HG03064 (cell line): ENCODE data around the gene FOXN3.

Experiments used
- ATAC-seq: cut with Tn5 transposase; IDR thresholded peaks from one replicate; pipeline ENCODE4 v1.9.1; 2021; ENCODE audit warnings: low read depth; ENCODE audit not compliant: unreplicated experiment

FOXN3 gene

DNA sequence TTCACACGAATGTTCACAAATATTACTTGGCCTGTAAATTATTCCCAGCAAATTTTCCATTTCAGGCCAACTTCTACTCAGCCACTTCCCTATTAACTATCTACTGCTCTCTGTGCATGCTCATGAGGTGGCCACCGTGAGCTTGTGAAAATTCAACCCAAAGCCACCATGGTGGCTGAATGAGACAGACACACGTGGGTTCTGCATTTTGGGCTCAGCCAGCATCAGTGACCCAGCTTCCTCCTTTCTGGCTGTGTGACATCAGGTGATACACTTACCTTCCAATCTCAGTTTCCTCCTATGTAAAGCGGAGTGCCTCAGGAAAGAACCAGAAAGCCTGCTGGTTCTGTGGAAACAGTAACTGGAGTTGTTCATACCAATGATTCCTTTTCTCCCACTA lies 175.8 kb downstream of the FOXN3 start:
- no peak for ATAC-seq

DNA sequence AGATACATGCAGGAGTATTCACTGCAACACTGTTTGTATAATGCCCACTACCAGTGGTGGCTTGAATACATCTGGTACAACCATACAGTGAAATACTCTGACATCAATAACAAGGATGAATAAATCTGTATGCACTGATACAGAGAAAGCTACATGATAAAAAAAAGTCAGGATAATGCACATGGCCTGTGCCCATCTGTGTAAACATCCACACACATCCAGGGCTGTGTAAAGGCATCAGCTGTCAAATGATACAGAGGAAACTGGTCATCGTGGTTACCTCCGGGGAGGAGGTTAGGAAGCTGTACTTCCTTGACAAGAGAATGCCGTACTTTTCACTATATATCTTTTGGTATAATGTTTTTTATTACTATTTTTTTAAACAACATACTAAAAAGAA lies 176.6 kb downstream of the FOXN3 start:
- no peak for ATAC-seq

DNA sequence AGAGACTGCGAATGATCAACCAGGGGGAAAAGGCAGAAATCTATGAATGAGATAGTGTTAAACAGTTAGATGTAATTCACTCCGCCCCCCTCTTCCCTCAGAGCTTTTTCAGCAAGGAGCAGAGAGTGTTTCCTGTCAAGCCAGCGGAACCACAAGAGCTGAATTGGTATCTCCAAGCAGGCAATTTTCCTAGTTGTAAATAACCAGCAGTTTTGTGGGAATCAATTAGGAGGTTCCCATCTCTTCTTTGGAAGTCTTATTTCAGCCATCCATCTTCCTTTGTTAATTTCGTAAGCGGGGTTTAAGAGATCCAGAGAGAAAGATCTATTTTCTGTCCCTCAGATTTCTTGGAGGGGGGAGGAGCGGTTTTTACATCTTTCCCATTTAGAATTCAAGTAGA lies 178.0 kb downstream of the FOXN3 start:
- ATAC-seq, result no peak

DNA sequence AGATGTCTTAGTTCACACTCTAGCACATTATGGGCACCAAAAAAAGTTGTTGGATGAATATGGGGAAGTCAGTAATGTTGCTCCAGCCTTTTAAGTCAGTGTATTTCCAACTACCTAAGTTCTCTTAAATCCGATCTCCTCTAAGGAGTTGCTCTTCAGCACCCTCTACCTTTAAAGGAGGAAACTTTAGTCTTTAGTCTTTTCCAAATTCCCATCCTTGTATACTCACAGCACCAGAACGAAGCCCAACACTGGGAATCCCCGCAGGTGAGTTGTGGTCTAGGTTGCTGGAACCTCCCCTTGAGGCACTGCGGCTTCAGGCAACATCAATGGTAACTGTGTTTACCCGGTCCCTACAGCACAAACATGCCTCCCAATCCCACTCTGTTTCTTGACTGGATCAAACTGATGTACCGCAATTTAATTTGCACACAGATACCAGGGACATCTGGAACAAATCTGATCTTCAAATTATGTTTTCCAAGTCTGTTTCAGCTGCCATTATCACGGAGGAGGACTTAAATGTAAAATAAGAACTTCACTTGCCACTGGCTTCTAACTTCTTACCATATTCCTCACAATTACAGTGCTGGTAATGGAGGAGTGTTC lies 179.0 kb downstream of the FOXN3 start:
- ATAC-seq, result no peak

DNA sequence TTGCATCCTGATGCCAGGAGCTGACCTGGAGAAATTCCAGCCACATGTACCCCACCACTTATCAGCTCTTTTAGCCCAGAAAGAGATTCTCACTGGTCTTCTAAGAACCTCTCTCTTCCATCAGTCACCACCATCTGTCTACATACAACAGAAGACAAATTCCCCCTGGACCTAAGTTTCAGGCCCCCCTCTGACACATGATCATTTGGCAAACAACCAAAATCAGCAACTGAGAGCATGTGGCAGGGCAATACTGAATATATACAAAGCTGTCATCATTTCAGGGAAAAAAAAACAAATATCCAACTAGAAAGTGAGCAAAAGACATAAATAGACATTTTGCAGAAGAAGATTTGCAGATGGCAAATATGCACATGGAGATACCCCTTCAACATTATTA lies 180.2 kb downstream of the FOXN3 start:
- no peak for ATAC-seq

DNA sequence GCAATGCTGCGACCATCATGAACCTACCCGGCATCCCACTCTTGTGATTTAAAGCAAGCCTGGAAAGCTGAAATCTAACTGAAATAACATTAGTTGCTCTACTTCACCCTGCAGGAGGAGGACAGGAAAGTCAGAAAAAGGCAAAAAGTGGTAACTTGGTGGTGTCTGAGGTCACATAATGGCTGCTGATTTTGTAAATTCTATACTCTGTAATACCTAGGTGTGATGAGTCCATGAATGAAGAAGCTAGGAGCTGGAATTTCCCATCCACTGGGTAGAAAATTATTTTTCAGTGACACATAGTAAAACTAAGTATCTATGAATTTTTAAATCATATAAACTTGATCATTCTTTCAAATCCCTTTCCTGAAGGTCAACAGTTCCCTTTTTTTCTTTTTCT lies 183.8 kb downstream of the FOXN3 start:
- ATAC-seq, result no peak

DNA sequence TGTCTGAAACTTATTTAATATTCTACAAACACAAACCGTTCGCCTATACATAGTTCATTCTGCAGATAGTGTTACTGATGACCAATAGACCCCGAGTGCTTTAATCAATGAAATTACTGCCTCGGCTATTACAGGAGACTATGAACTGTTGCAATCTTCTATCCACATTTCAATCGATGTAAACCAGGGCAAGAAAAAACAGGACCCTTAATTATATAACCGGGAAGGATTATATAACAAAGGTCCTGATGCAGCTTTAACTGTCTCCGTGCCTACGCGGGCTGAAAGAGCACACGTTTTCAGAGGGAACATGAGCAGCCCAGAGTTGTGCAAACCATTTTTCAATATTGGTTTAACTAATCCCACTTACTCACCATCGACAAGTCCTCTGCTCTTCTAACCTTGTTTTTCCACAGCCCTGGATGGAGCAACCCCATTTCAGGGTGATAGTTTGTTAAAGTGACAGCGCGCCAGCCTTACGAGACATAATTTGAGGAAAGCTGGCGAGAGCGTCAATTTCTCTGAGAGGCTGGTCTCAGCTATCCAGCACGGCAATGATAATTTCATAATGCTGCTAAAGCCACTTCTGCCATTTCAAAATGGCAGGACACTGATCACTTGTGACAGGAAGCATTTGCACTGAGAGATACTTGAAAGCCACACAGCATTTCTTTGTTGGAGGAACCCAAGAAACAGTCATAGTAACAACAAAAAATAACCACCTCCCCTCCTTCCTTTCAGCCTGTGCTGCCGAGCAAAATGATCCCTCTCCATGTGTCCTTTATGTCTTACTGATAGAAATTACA lies 184.6 kb downstream of the FOXN3 start:
- no peak for ATAC-seq

DNA sequence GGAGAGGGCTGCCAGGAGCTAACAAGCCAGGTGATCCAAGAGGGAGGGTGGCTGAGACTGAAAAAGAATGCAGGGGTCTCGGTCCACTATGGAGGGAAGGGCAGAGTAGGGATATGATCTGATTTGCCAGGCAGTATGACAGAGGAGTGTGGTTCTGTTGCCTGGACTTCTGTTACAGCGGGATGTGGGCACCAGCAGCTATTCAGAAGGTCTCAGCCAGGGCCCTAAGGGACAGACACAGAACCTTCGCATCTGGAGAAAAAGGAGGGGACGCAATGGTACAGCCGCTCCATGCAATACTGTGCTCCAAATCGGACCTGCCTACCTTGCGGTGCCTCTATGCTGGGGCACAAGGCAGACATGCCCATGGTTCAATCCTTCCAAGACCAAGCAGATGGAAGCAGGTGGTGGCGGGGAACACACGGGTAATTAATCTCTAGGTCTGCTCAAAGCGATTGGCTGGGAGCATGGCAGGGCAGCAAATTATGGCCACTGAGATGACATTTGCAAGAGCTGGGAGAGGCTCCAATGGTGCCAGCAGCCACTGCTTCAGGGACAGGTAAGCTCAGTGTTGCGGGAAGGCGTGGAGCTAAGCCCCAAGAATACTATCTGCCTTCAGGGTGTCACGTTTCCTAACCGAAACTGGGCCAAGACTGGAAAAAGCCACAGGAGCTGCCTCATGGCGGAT lies 185.5 kb downstream of the FOXN3 start:
- ATAC-seq, result no peak

DNA sequence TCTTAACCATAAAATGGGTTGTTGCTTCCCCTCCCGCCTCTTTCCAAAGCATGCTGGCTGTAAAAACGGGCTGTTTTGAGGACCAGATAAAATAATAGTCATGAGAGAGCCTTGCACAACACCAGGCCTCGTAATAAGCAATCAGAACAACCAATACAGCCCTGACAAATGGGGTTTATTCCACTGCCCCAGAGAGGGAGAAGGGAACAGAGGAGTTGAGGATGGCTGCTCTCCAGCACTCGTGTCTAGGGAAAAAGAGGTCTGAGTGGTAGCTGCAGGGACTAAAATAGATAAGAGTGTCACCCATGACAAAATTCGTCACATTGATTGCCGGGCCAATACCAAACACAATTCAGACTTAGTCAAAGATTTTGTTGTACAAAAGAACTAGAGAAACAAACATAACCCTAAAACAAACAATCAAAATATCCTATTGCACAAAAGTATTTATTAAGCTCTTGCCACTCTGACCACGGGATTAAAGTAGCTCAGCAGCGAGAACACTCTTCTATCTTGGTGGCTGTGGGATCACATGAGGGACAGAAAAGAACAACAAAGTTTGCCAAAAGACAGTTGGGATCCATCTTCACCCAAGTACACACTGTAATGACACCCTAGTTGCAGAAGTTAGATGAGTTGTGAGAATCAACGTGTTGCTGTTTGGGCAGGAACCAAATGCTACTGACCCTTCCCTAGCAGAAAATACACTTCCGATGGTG lies 188.0 kb downstream of the FOXN3 start:
- no peak for ATAC-seq

DNA sequence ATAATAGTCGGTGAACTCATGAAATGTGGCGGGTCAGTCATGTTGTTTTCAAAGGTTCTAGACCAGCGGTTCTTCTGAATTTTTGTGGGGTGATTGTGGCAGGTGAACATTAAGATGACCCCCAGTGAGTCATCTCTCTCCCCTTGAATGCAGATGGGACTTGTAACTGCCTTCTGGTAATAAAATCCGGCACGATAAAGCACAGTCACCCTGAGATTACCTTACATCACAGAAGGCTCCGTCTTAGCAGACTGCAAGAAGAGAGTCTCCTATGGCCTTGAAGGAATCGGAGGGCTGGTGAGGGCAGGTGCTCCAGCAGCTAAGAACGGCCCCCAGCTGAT lies 189.6 kb downstream of the FOXN3 start:
- no peak for ATAC-seq

DNA sequence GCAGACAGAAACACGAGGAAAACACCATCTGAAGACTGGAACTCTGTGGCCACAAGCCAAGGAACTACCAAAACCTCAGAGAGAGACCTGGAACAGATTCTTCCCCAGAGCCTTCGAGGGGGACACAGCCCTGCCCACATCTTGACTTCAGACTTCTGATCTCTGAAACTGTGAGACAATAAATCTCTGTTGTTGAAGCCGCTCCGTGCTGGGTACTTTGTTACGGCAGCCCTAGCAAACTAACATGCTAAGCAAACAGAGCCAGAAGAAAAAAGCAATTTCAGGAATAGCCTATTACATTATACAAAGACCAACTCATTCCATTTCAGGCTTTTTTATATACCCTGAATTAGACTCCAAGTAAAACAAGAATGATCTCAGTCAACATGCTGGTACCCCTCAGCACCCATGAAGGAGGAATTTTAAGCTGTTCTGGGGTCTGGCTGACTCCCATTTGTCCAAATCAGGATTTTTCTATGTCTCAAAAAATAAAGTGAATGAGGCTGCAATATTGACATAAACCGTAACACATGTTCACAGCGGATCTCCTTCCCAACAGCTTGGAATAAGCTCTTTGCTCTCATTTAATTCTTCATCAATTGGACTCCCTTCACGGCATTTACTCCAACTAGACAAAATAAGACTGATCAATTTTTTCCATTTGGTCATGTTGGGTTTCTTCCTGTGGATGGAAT lies 190.1 kb downstream of the FOXN3 start:
- ATAC-seq, result no peak

DNA sequence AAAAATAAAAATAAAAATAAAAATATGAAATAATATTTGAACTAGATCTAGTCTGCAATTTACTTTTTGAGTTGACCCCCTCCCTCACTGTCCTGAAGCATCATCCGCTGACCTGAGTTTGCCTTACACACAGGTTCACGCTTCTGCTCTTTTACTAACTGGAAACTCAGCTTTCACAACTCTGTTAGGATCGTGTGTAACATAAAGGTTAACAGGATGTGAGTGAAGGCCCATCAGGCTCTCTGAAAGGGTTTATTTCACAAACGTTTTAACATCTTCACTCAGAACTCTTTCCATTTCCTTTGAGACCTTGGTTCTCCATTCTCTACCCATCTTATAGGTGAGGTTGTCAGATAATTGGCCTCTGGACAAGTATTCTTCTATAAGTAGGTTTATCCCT lies 191.4 kb downstream of the FOXN3 start:
- ATAC-seq, result no peak

DNA sequence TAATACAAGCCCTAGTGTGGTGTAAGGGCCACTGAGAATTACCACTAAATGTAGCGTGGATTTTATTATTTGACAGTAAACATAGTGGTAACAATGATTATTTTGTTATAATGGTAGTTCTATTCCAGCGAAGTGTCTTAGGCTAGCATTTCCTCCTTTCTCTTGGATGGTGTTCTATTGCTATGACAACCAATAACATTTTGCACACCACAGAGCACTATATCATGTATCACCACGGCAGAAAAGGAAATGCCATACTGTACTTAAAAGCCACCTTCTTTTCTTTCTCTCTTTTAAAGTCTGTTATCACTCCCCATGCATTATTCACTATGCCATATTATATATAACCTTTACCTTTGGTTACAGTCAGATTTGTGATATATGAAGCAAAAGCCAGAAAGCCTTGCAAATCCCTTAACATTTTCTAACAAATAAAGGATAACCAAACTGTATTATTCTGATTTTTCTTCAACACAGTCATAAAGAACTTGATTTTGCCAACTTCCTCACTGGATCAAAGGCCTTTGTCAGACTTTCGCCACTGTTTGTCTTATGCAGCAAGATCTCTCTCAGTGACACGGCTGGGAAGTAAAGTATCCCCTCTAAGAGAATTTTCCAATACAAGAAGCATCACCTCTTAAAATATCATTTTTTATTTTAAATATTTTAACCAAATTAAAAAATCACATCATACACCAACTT lies 195.8 kb downstream of the FOXN3 start:
- ATAC-seq, result no peak

DNA sequence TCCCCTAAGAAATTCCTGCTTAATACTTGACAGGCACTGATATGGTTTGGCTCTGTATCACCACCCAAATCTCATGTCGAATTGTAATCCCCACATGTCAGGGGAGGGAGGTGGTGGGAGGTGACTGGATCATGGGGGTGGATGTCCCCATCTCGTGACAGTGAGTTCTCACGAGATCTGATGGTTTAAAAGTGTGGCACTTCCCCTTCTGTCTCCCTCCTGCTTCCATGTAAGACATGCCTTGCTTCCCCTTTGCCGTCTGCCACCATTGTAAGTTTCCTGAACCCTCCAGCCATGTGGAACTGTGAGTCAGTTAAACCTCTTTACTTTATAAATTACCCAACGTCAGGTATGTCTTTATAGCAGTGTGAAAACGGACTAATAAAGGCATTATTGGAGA lies 198.0 kb downstream of the FOXN3 start:
- ATAC-seq, result no peak

DNA sequence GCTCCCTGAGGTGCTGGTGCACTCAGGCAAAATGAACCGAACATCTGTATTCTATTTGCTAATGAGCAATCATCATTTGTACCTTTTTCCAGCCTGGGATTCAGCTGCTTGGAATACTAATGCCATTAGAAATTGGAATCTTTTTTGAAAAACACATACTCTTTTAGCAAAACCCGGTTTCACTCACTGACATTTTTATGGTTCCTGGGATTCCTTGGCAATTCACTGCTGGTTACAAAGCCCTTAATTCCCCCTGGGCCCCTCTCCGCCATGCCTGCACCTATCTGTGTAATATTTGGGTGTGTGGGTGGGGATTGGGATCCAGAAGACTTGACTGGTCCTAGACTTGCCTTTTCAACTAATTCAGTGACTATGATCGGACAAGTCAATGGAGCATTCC lies 199.1 kb downstream of the FOXN3 start:
- no peak for ATAC-seq

DNA sequence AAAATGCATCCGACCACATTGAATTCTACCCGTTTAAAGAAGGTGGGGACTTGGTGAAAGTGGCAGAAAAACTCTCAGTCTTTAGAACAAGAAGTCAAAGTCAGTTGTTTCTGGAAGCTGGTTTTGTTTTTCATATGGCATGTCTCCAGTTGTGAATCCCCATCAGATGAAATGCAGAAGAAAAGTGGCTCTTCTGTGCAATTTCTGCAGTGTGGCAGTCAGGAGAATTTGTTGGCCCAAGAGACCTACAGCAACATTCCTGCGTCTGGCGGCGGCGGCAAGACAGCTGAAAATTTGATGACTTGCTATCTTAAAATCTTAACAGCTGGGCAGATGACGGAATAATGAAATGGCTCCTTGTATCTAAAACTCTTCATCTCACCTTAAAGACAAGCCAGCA lies 201.5 kb downstream of the FOXN3 start:
- ATAC-seq, result no peak

DNA sequence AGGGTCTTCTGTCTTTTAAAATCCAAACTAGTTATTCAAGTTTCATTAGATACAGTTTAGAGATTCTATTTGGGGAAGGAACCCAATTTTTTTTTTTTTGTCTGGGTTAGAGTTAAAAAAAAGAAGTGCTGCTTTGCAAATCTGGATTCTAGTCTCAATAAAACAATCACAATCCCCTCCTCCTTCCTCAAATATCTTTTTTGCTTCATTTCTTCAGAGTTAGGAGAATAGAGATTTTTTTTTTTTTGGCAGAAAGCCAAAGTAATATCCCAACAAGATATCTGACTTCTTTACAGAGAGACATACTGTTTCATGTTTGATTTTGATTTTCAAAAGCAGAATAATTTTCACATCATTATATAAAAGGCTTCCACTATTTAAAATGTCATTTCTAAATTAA lies 201.9 kb downstream of the FOXN3 start:
- ATAC-seq, result no peak

DNA sequence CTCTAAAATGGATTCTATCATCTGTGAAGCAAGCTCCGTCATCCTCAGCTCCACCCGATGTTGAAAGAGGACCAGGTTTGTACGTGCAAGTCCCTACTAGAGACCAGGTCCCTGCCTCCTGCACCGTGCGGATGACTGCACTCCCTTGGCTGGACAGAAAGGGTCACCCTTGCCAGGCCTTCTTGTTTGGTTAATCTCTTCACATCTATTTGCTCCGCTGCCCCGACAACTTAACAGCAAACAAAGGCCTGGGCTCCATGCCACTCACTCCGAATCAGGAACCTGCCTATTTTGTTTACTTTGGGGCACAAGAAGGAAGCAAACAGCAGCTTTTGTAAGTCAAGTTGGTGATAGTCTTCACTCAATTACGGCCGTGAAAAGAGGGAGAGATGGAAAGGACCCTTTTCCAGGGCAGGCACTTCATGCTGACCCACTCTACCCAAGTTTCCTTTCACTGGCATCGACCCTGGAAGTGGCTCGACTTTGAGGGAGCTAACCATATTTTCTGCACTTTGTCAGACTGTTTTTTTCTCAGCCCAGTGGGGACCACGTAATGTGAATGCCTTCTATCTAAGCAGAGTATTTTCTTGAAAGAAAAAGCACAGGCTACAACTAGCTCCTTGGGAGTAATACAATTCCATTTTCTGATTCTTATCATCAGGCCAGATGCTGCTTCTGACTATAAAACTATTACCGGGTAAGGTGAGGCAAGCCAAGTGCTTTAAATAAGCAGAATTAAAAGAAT lies 202.6 kb downstream of the FOXN3 start:
- no peak for ATAC-seq

DNA sequence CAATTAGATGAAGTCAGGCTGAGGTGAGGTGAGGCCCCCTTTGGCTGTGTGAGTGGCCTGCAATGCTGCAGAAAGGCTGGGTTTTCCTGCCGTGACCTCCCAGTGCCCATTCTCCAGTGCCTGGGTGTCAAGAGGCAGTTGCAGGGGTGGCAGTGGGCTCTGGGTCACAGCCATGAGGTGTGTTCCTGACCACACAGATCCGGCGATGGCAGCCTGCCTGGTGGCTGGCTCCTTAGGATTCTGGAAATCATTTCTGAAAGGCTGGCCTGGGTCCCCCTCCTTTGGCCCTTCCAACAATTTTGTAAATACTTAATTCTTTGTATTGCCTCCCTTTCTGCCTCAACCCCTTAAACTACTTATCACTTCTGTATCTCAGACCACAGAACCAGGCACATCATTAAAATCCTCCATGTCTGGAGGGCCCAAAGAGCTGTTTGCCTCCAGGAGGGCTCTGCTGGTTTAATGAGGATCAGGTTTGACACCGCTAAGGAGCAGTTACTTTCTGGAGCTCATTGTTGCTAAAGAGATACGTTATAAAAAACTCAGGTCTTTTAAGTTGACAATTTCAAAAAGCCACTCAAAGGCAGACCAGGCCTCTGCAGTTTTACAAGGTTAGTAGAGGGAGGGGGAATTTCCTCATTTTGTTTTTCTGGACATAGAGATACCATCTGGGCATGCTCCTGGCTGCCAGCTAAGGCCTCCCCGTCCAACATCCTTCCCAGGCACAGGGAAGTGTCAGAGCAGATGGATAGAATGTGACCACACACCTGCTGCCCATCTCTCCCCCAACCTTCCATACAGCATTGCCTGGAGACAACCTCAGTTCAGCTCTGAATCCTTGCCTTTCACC lies 204.4 kb downstream of the FOXN3 start:
- ATAC-seq, result no peak
